HG03108 (cell line): Measurements from ENCODE around the gene PIGS.
"Not testable (repeated sequence)": the region's sequence is repeated elsewhere in the genome, so short reads cannot be mapped to it uniquely, and the experiment has no call there.

Experiments used
- ATAC-seq: cut with Tn5 transposase; IDR thresholded peaks from one replicate; pipeline ENCODE4 v1.9.1; 2021; ENCODE audit warnings: moderate library complexity; ENCODE audit not compliant: unreplicated experiment

PIGS gene

GRCh38 chr17:28579526-28579925, 8.2 kb upstream of the PIGS start:
- ATAC-seq = no peak

- no peak for ATAC-seq
These were observed 7.2 kb upstream of the PIGS start for GRCh38 chr17:28578246-28579195.

GRCh38 chr17:28577466-28577824, 6.1 kb upstream of the PIGS start:
- no peak for ATAC-seq

GRCh38 chr17:28576758-28577465, 5.6 kb upstream of the PIGS start, which contains the start of gene ALDOC:
Gene ALDOC, minus strand, starts transcription at chr17:28576895. Its CDS starts 1,363 bp downstream, at chr17:28575532.
- peak; percentile 84 for ATAC-seq

- ATAC-seq = not testable (repeated sequence)
These were observed 4.7 kb upstream of the PIGS start for GRCh38 chr17:28576016-28576415.

- no peak for ATAC-seq
These were observed 3.9 kb upstream of the PIGS start for GRCh38 chr17:28575126-28575795.

- no peak for ATAC-seq
These were observed 3.2 kb upstream of the PIGS start for GRCh38 chr17:28574526-28574925.

GRCh38 chr17:28573966-28574480, 2.7 kb upstream of the PIGS start:
- ATAC-seq = no peak

GRCh38 chr17:28573521-28573920, 2.2 kb upstream of the PIGS start:
- ATAC-seq = no peak

GRCh38 chr17:28573040-28573380, 1.7 kb upstream of the PIGS start:
- no peak for ATAC-seq

GRCh38 chr17:28572259-28573039, 1.1 kb upstream of the PIGS start:
- no peak for ATAC-seq

GRCh38 chr17:28570716-28571360, 486 bp downstream of the PIGS start:
- peak; percentile 34 for ATAC-seq

- no peak for ATAC-seq
These were observed 1.9 kb downstream of the PIGS start for GRCh38 chr17:28569446-28569845.

- ATAC-seq = peak; percentile 32
These were observed 3.7 kb downstream of the PIGS start for GRCh38 chr17:28567604-28568003.

- ATAC-seq = no peak
These were observed 7.8 kb downstream of the PIGS start for GRCh38 chr17:28563475-28563874.

GRCh38 chr17:28555022-28555421, 16.3 kb downstream of the PIGS start:
- no peak for ATAC-seq

GRCh38 chr17:28554565-28554964, 16.8 kb downstream of the PIGS start:
- no peak for ATAC-seq

- no peak for ATAC-seq
These were observed 18.3 kb downstream of the PIGS start for GRCh38 chr17:28553000-28553505.

GRCh38 chr17:28552176-28552999, 18.9 kb downstream of the PIGS start, which contains the start of gene UNC119:
Gene UNC119, minus strand, starts transcription at chr17:28552624. Its CDS starts 67 bp downstream, at chr17:28552557.
- ATAC-seq = peak; percentile 59
